ENCODE measurements around the gene MMP14. TPM values are rescaled to one million over a fixed set of nuclear protein-coding genes. Genes with fewer than 3 reads are reported as not detected.

The MMP14 gene
- polyA plus RNA-seq, 3 donors, result 123 to 161 (median 159) TPM

- no peak for DNase-seq
These were observed 42.2 kb downstream of the MMP14 start for GRCh38 chr14:22878271-22879246.

DNA sequence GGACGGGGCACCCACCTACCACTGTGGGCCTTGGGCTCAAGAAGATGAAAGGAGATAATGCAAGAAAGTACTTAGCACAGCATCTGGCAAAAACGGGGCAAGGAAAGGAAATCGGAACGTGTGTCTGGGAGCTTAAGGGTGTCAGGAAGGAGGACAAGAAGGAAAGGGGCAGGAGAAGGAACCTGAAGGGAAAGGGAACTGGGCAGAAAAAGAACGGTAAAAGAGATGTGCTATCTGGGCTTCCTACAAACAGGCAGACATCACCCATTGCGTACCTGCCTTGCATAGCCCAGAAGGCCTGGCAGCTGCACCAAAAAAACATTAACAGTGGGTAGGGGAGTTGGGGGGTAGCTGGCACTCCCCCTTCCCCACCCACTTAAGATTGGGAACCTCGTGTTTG lies 45.7 kb downstream of the MMP14 start:
- no peak for DNase-seq

- peak; percentile 89 for DNase-seq
These were observed 46.3 kb downstream of the MMP14 start for GRCh38 chr14:22882529-22883172.

DNA sequence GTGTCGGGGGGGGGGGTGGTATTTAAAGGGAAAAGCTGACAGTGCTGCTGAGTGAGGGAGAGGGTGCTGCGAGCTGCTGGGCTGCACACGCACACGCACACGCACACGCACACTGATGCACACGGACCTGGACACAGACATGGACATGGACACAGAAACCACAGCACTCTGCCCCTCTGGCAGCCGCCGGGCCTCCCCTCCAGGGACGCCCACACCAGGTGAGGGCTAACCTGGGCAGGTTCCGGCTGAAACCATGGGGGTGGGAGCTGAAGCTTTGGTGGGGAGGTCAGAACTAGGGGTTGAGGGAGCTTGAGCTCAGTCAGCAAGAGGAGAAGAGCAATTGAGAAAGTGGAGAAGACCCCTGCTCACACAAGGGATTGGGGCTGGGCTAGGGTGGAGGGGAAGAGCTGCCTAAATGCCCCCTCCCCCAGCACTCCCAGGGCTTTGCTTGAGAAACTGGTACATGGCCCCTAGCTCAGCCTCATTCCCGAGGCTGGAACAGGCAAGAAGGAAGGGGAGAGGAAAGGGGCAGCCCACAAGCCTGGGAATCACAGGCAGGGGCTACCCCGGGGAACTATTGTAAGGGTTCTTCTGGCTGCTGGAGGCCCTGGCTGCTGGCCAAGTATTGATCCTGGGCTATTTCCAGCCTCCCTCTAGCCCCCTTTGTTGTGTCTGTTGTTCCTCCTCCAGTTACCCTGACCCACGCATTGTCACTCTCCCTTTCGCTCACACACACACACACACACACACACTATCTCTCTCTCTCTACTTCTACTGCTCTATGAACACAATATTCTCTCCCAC lies 47.0 kb downstream of the MMP14 start, which contains the start of gene REM2:
REM2 (plus strand) TSS at position 50 of the 804 bp plus-strand sequence; CDS start at position 116, 66 bp downstream.
- no peak for DNase-seq

DNA sequence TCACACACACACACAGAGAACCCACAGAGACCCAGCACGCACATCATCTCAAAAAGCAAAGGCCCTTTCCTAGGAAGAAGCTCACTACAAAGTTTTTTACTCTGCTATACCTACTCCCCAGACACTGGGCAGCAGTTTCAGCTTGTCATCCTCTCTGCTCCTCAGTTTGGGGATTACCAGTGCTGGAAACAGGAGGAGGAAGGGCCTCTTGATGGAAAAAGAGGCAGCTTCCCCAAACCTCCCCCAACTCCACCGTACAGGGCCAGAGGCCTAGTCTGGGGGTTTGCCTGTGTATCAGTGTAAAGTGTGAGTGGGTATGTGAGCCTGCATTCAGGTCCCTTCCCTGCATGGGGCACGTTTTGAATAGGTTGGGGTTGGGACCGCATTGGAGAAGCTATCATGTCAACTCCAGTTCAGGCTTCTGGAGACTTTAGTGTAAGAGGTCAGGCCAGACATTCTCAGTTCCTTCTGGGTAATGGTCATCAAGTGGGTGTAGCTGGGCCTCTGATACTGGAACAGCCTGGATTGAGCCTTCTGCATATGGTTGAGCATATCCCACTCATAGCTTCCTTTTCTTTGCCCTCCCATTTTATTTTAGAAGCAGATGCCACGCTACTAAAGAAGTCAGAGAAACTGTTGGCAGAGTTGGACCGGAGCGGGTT lies 47.8 kb downstream of the MMP14 start:
- DNase-seq, result no peak

DNA sequence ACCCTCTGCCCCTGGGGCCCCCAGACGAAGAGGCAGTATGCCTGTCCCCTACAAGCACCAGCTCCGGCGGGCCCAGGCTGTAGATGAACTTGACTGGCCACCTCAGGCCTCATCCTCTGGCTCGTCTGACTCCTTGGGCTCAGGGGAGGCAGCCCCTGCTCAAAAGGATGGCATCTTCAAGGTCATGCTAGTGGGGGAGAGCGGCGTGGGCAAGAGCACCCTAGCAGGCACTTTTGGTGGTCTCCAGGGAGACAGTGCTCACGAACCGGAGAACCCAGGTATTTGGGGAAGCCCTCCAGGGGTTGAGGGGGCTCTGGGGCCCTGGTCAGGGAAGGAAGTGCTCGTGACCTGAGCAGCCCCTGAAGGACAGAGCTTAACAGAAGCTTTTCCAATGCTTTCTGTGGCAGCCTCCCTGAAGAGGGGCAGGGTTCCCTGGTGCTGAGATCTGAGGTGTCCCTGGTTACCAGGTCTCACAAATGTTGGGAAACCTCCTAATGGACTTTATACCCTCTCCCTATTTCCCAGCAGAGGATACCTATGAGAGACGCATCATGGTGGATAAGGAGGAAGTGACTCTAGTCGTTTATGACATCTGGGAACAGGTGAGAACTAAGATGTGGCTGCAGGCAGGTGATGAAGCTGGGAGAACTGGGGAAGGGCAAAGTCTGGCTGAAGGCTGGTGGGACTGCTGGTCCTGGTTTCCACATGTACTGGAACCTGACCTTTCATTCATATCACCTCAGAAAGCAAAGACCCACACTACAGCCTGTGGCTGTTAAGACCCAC lies 48.5 kb downstream of the MMP14 start:
- no peak for DNase-seq

- DNase-seq, result no peak
These were observed 49.6 kb downstream of the MMP14 start for GRCh38 chr14:22885975-22886374.

- DNase-seq, result peak; percentile 84
These were observed 50.3 kb downstream of the MMP14 start for GRCh38 chr14:22886500-22887259.

DNA sequence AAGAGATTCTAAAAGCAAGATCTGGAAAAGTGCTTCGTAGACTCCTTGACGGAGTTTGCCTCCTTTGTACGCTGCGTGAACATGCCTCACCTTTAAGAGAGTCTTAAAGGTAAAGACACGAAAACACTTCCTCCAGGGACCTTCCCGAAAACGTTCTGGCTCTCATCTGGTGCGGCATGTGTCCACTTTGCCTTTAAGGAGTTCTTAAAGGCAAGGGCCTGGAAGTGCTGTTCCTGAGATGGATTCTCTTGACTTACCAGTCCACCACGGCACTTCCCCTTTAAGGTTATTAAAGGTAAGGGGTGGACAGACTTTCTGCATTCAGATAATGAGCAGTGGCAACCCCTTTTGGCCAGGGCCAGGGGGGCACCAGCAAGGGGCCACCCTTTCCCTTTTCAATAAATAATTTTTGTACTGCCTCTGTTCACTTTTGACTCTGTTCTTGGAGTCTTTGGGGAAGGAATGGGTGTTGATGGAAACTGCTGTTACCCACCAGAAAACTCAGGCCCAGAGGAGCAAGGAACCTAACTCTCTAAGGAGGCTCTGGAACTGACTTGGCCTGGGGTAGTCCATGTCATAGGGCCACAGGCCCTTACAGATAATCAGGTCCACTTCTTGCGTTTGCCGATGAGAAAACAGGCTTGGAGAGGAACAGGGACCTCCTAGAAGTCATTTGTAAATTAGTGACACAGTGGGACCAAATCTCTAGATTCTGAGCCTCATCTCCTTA lies 51.0 kb downstream of the MMP14 start:
- DNase-seq, result peak; percentile 93

DNA sequence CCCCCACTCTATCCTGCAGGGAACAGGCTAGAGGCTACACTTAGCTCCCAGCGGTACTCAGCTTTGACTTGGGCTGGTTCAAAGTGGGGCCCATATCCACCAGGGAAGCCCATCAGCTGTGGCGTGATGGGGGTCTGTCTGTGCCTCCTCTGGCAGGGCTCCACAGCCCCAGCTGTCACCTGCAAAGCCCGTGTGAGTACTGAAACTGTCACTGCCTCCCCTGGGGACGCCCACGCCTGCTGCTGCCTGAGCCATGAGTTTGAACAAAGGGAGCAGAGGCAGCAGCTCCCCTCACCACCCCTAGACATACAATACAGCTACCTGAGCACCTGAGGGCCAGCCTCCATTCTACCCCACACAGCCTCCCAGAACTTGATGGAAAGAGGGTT lies 51.6 kb downstream of the MMP14 start:
- no peak for DNase-seq

DNA sequence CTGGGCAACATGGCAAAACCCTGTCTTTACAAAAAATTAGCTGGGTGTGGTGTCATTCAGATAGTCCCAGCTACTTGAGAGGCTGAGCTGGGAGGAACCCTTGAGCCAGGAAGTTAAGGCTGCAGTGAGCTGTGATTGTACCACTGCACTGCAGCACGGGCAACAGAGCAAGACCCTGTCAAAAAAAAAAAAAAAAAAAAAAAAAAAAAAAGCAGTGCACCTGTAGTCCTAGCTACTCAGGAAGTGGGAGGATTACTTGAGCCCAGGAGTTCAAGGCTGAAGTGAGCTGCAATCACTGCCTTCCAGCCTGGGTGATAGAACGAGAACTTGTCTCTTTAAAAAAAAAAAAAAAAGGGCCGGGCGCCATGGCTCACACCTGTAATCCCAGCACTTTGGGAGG lies 52.3 kb downstream of the MMP14 start:
- DNase-seq, result no peak

DNA sequence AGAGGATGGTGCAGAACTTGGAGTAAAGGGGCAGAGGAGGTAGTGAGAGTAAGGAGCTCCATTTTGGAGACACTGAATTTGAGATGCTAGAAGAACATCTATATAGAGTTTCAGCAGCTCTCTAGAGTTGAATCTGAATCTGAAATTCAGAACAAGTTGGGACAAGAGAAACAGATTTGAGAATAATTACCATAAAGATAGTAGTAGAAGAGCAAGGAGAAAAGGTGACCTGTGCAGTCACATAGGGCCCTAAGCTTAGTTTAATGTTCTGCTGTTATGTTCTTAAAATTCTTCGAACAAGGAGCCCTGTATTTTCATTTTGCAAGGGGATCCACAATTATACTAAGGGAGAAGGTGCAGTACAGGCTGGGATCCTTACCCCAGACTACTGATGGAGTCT lies 54.0 kb downstream of the MMP14 start:
- no peak for DNase-seq

DNA sequence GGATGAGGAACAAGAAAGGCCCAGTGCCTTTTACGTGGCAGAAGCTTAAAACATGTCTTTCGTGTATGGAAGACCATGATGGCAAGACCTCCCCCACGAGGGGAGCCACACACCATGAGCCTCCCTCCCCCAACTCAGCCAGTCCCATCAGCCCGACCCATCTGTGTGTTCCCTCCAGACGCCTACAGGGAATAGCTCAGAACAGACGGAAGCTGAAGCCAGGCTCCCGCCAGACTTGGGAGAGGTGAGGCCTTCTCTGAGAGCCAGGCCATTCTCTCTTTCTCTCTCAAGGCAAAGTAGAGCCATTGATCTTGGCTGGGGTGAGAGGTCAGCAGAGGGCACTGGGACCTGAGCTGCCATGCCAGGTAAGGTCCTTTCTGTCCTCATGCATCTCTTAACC lies 56.1 kb downstream of the MMP14 start:
- no peak for DNase-seq

- no peak for DNase-seq
These were observed 57.3 kb downstream of the MMP14 start for GRCh38 chr14:22893706-22894105.

DNA sequence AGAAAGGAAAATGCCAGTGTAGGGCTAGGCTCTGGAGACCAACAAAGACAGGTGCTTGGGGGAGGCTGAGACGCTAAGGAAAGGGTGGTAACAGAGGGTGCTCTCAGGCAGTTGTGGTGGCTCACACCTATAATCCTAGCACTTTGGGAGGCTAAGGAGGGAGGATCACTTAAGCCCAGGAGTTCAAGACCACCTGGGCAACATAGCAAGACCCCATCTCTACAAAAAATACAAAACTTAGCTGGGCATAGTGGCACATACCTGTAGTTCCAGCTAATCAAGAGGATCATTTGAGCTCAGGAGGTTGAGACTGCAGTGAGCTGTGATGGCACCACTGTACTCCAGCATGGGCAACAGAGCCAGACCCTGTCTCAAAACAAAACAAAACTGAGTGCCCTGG lies 59.0 kb downstream of the MMP14 start:
- DNase-seq, result no peak

DNA sequence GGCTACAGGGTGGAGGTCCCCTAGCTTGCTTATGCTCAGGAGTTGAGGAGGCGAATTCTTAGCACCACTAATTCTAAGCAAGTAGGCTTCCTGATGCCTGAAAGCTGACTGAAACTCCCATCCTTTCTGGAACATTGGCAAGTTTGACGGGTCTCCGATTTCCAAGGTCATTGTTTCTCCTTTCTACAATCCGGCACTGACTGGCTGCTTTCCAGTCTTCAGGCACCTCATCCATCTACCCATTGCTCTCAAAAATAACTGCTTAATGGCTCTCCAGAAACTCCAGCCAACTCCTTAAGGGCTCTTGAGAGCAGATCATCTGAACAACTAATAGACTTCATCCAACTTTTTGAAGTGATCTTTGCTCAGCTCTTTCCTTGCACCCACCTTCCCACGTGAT lies 60.0 kb downstream of the MMP14 start:
- DNase-seq, result no peak

DNA sequence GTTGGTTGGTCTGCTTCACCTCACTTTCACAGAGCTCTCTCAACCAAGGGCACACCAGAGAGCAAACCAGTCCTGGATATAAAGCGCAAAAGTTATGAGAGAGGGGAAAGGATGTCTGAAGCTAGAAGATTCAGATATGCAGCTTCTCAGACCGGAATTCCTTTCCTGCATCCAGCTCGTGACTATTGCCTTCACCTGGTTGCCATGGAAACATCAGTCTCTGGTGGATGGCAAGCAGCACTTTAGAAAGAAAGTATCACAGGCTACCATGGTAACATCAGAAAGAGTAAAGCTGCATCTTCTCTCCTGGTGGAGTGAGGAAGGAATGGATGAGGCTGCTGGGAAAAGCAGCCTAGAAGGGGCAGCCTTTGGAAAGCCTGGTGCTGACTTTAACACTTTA lies 60.4 kb downstream of the MMP14 start:
- no peak for DNase-seq

DNA sequence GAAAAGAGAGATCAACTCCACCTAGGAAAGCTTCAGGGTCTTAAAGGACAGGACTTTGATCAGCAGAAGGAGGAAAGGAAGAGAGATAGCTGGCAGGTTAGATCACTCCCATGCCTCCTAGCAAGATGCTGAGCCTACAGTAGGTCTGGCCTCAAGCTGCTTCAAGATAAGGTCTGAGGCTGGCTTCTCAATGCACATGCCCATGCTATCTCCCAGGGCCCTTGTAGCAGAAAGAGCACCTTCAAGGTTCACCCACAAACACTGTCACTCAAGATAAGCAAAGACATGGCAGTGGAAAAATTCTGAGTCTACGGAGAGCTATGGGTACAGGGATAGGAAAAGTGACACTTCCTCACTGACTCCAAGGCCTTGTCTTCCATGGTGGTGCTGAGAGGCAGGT lies 61.0 kb downstream of the MMP14 start:
- DNase-seq, result no peak
